Measurements from ENCODE around the gene COQ5. TPM values are rescaled to one million over a fixed set of nuclear protein-coding genes. Genes with fewer than 3 reads are reported as not detected.

COQ5 gene
- total and polyA plus RNA-seq, 2 experiments from 2014 or later, result 30.7 to 32.6 TPM

DNA sequence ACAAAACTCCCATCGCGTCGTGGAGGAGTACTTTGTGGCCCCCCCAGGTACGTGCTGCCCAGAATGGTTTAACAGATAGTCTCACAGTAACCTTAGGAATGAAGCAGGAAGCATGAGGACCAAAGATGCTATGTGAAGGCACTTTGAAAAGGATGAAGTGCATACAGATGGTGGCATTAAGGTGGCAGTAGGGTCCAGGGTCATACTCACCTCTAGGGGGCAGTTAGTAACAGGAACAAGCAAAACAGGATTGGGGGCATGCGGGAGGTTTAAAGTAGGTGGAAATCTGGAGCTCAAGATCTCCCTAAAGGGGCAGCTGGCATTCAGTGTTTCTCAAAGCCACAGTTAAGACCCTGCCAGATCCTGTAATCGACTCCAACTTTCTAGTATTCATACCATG is 71.8 kb downstream of the COQ5 start:
- no peaks in the 10 kb centered on the region for H3K4me1 ChIP-seq (ENCODE audit: insufficient read depth)
- peaks cover 51% of the 10 kb centered on the region for H4K20me1 ChIP-seq (replicated peaks; ENCODE audit: insufficient read depth)
- no peaks in the 10 kb centered on the region; the same call in 1 of the 2 replicates for H3K79me2 ChIP-seq (replicated peaks; ENCODE audit: insufficient read depth)
- peak; percentile 79 for ATAC-seq
- Mint-ChIP-seq H3K9me3 (no peaks in the 10 kb centered on the region), H3K4me1 (no peaks in the 10 kb centered on the region), H3K27me3 (ENCODE audit: insufficient read depth, low read depth, poor library complexity) (peaks cover 12% of the 10 kb centered on the region), H3K27ac (no peak overlapping the region), H3K4me3 (no peak overlapping the region), H3K36me3 (ENCODE audit: low read depth) (peaks cover 78% of the 10 kb centered on the region)
- no peak overlapping the region for H3K4me3 ChIP-seq
- peaks cover 27% of the 10 kb centered on the region for H3F3A ChIP-seq (replicated peaks; ENCODE audit: low read depth)
- 0 out of 2 replicates have a peak overlapping the region, but pooled peaks have one; percentile 4 for H3K27ac ChIP-seq (ENCODE audit: low read depth)
- no peak overlapping the region for H2AFZ ChIP-seq
- TF ChIP-seq EZH2 (IDR thresholded peaks at IDR 0.05; ENCODE audit: low read depth, unreplicated experiment) (no peak), ZNF331 (CRISPR knock-in tag; IDR thresholded peaks at IDR 0.05; ENCODE audit: low read depth) (no peak), JUNB (IDR thresholded peaks at IDR 0.05; ENCODE audit: unreplicated experiment) (no peak)
- TF ChIP-seq, protein P1, sequence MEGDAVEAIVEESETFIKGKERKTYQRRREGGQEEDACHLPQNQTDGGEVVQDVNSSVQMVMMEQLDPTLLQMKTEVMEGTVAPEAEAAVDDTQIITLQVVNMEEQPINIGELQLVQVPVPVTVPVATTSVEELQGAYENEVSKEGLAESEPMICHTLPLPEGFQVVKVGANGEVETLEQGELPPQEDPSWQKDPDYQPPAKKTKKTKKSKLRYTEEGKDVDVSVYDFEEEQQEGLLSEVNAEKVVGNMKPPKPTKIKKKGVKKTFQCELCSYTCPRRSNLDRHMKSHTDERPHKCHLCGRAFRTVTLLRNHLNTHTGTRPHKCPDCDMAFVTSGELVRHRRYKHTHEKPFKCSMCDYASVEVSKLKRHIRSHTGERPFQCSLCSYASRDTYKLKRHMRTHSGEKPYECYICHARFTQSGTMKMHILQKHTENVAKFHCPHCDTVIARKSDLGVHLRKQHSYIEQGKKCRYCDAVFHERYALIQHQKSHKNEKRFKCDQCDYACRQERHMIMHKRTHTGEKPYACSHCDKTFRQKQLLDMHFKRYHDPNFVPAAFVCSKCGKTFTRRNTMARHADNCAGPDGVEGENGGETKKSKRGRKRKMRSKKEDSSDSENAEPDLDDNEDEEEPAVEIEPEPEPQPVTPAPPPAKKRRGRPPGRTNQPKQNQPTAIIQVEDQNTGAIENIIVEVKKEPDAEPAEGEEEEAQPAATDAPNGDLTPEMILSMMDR (conservative IDR thresholded peaks at IDR 0.05; ENCODE audit: low read depth in 2 of 2), result peak; percentile 65 to 72
- TF ChIP-seq, protein P2, sequence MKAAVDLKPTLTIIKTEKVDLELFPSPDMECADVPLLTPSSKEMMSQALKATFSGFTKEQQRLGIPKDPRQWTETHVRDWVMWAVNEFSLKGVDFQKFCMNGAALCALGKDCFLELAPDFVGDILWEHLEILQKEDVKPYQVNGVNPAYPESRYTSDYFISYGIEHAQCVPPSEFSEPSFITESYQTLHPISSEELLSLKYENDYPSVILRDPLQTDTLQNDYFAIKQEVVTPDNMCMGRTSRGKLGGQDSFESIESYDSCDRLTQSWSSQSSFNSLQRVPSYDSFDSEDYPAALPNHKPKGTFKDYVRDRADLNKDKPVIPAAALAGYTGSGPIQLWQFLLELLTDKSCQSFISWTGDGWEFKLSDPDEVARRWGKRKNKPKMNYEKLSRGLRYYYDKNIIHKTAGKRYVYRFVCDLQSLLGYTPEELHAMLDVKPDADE (IDR thresholded peaks at IDR 0.05), result no peak
- DNase-seq (ENCODE audit: low spot score), result peak; percentile 82
- H3K27me3 ChIP-seq (ENCODE audit: insufficient read depth), result no peaks in the 10 kb centered on the region
- H3K36me3 ChIP-seq (ENCODE audit: insufficient read depth), result peaks cover 43% of the 10 kb centered on the region
- H3K4me2 ChIP-seq, result no peak overlapping the region
- H3K9me2 ChIP-seq (ENCODE audit: insufficient read depth), result no peaks in the 10 kb centered on the region

DNA sequence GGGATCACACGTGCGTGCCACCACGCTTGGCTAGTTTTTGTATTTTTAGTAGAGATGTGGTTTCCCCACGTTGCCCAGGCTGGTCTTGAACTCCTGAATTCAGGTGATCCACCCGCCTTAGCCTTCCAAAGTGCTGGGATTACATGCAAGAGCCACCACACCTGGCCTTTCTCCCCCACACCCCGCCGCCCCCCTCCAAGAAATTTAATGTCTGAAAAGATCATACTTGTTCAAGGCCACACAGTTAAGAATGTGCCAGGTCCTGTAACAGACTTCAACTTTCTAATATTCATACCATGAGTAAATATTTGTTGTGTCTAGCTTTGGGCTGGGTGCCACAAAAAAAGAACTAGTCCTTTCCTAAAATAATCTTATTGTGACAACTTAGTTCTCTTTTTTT is 73.7 kb downstream of the COQ5 start:
- Histone ChIP-seq H3K4me2 (no peak overlapping the region), H4K20me1 (replicated peaks; ENCODE audit: insufficient read depth) (peaks cover 57% of the 10 kb centered on the region), H3K36me3 (ENCODE audit: insufficient read depth) (peaks cover 34% of the 10 kb centered on the region), H3K9me2 (ENCODE audit: insufficient read depth) (no peaks in the 10 kb centered on the region), H3K4me1 (ENCODE audit: insufficient read depth) (no peaks in the 10 kb centered on the region), H3K27ac (ENCODE audit: low read depth) (no peak overlapping the region), H2AFZ (no peak overlapping the region), H3K27me3 (ENCODE audit: insufficient read depth) (no peaks in the 10 kb centered on the region), H3F3A (replicated peaks; ENCODE audit: low read depth) (peaks cover 16% of the 10 kb centered on the region), H3K79me2 (replicated peaks; ENCODE audit: insufficient read depth) (peaks cover 9% of the 10 kb centered on the region), H3K4me3 (no peak overlapping the region)
- Mint-ChIP-seq H3K4me1 (no peaks in the 10 kb centered on the region), H3K36me3 (ENCODE audit: low read depth) (peaks cover 69% of the 10 kb centered on the region), H3K9me3 (no peaks in the 10 kb centered on the region), H3K27ac (no peak overlapping the region), H3K27me3 (ENCODE audit: insufficient read depth, low read depth, poor library complexity) (peaks cover 5% of the 10 kb centered on the region), H3K4me3 (no peak overlapping the region)
- DNase-seq (ENCODE audit: low spot score) (no peak), ATAC-seq (no peak)
- TF ChIP-seq ZNF331 (CRISPR knock-in tag; IDR thresholded peaks at IDR 0.05; ENCODE audit: low read depth), result no peak
- TF ChIP-seq EZH2phosphoT487 (IDR thresholded peaks at IDR 0.05; ENCODE audit: unreplicated experiment), result no peak
- TF ChIP-seq STAT1 (IDR thresholded peaks at IDR 0.05; ENCODE audit: unreplicated experiment), result no peak
- TF ChIP-seq CREB1 (CRISPR knock-in tag; IDR thresholded peaks at IDR 0.05; ENCODE audit: low read depth), result no peak
- no peak for TF ChIP-seq ZNF462 (CRISPR knock-in tag; IDR thresholded peaks at IDR 0.05)

Data from GM23338 (cell line).